Tibial artery (tissue), 4 donors: ENCODE data around the gene CALB2.

Experiments used
- DNase-seq, 2 donors: peaks; one replicate each; pipeline ENCODE4 v3.0.0-alpha.2; 2019
- H3K27ac ChIP-seq, 2 donors: fragments of 200-600 bp; sonication (generic) in 1 of 2; 1 replicate in 1 of 2; 2 replicates in 1 of 2; pipeline ENCODE4 v1.5.1; 2018 to 2019; ENCODE audit warnings: mild to moderate bottlenecking in 1 of 2
- H3K27me3 ChIP-seq, 2 donors: fragments of 200-600 bp; sonication (generic) in 1 of 2; one replicate each; pipeline versions ENCODE4 v1.5.1 to v1.6.0; 2016 to 2019
- H3K36me3 ChIP-seq, 3 donors: fragments of 200-600 bp; sonication (generic) in 2 of 3; one replicate each; pipeline ENCODE4 v1.5.1; 2016 to 2019; ENCODE audit warnings: mild to moderate bottlenecking in 2 of 3
- H3K4me1 ChIP-seq, 4 donors: fragments of 200-600 bp; sonication (generic) in 2 of 4; 1 replicate in 3 of 4; 2 replicates in 1 of 4; pipeline ENCODE4 v1.5.1; 2016 to 2019
- H3K4me3 ChIP-seq, 2 donors: fragments of 200-600 bp; sonication (generic) in 1 of 2; 1 replicate in 1 of 2; 2 replicates in 1 of 2; pipeline ENCODE4 v1.5.1; 2018 to 2019; ENCODE audit warnings: mild to moderate bottlenecking in 2 of 2
- H3K9me3 ChIP-seq, 3 donors: fragments of 200-600 bp; sonication (generic) in 1 of 3; one replicate each; pipeline ENCODE4 v1.5.1; 2016 to 2019
- intact Hi-C: fragments of 100-400 bp; cut with DNase I; formaldehyde crosslinking; loops from one replicate; pipeline ENCODE4 v1.15.0; 2023; ENCODE audit warnings: low total_unique reads
- TF ChIP-seq, protein P1 (sequence below), 2 experiments: fragments of 200-600 bp in 1 of 2; fragments of 450-650 bp in 1 of 2; IDR thresholded peaks; one replicate each; pipeline ENCODE4 v1.5.1; 2017 to 2019; ENCODE audit warnings: antibody characterized with exemption in 2 of 2, mild to moderate bottlenecking in 1 of 2, moderate library complexity in 1 of 2

Gene CALB2

DNA sequence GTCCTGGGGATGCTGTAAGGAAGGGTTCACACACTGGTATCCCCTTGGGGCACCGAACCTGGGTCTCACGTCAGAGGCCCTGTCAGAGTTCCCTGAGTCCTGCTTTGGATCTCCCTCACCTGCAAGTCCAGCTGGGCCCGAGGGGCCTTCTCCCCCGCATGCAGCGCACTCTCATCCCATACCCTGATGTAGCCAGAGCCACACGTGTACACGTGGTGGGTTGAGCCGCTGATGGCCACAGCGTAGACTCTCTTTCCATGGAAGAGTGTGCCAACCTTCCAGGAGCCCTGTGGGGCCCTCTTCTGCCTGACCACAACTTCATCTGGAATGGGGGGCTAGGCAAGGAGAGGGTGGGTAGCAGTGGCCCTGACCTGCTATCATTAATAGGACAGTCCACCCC, 73.5 kb downstream of the CALB2 start:
- no peak overlapping the region for H3K27ac ChIP-seq
- H3K9me3 ChIP-seq: no peaks in the 10 kb centered on the region
- H3K27me3 ChIP-seq: peaks cover 0 to 12% of the 10 kb centered on the region in 2 donors
- no peaks in the 10 kb centered on the region for H3K36me3 ChIP-seq
- DNase-seq: no peak
- intact Hi-C loops: no loop called here
- no peaks in the 10 kb centered on the region for H3K4me1 ChIP-seq
- TF ChIP-seq, protein P1, sequence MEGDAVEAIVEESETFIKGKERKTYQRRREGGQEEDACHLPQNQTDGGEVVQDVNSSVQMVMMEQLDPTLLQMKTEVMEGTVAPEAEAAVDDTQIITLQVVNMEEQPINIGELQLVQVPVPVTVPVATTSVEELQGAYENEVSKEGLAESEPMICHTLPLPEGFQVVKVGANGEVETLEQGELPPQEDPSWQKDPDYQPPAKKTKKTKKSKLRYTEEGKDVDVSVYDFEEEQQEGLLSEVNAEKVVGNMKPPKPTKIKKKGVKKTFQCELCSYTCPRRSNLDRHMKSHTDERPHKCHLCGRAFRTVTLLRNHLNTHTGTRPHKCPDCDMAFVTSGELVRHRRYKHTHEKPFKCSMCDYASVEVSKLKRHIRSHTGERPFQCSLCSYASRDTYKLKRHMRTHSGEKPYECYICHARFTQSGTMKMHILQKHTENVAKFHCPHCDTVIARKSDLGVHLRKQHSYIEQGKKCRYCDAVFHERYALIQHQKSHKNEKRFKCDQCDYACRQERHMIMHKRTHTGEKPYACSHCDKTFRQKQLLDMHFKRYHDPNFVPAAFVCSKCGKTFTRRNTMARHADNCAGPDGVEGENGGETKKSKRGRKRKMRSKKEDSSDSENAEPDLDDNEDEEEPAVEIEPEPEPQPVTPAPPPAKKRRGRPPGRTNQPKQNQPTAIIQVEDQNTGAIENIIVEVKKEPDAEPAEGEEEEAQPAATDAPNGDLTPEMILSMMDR (IDR thresholded peaks at IDR 0.05): no peak
- H3K4me3 ChIP-seq: no peak overlapping the region

- intact Hi-C loops: no loop called here
- no peaks in the 10 kb centered on the region for H3K9me3 ChIP-seq
- H3K27me3 ChIP-seq: peaks cover 0 to 9% of the 10 kb centered on the region in 2 donors
- no peak overlapping the region for H3K27ac ChIP-seq
- TF ChIP-seq, protein P1 (IDR thresholded peaks at IDR 0.05): no peak
- no peaks in the 10 kb centered on the region for H3K4me1 ChIP-seq
- H3K4me3 ChIP-seq: no peak overlapping the region
- no peaks in the 10 kb centered on the region for H3K36me3 ChIP-seq
- no peak for DNase-seq
Measured at GRCh38 chr16:71432906-71433305, 74.4 kb downstream of the CALB2 start.

DNA sequence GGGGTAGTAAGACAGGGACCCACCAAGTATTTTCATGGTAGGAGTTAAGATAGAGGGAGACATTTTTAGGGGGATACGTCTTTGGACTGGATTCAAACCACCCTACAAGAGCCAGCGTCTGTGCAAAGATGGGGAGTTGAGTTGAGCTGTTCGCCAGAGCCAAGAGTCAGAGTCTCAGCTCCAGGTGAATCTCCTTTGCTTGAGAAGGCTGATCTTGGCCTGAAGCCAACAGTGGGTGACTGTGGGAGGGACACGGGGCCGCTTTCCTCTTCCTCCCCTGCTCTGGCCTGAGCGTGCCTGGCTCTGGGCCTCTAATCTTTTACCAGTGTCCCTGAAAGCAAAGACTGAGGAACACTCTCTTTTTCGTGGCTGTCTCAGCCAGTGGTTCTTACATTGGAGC, 78.0 kb downstream of the CALB2 start:
- no peaks in the 10 kb centered on the region for H3K36me3 ChIP-seq
- peaks cover 0 to 5% of the 10 kb centered on the region in 2 donors for H3K27me3 ChIP-seq
- TF ChIP-seq, protein P1 (IDR thresholded peaks at IDR 0.05): no peak
- no peaks in the 10 kb centered on the region for H3K4me1 ChIP-seq
- peaks cover 0 to 10% (median 5%) of the 10 kb centered on the region in 3 donors for H3K9me3 ChIP-seq
- H3K4me3 ChIP-seq: no peak overlapping the region
- intact Hi-C loops: no loop called here
- DNase-seq: no peak
- no peak overlapping the region for H3K27ac ChIP-seq

DNA sequence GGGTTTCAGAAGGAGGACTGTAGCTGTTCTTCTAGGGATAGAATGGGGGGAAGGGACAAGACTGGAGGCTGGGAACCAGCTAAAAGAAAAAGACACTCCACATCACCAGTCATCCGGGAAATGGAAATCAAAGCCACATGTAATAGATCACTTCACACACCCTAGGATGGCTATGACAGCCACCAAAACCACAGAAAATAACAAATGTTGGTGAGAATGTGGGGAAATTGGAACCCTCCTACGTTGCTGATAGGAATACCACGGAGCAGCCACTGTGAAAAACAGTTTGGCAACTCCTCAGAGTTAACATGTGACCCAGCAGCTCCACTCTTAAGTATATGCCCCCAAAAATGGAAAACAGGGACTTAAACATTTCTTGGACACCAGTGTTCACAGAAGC, 81.0 kb downstream of the CALB2 start:
- Histone ChIP-seq H3K4me3 (no peak overlapping the region), H3K9me3 (peaks cover 0 to 40% (median 35%) of the 10 kb centered on the region in 3 donors), H3K4me1 (no peaks in the 10 kb centered on the region), H3K27me3 (no peaks in the 10 kb centered on the region), H3K27ac (no peak overlapping the region), H3K36me3 (no peaks in the 10 kb centered on the region)
- no peak for DNase-seq
- TF ChIP-seq, protein P1 (IDR thresholded peaks at IDR 0.05): no peak
- intact Hi-C loops: no loop called here
